GM12878 (cell line): Measurements from ENCODE around the gene KBTBD3.
A peak's percentile ranks its signal among the peaks of the same experiment; 100 is the strongest.

ENCODE experiments used
- CTCF ChIP-seq, 3 experiments: IDR thresholded peaks in 2 of 3; conservative IDR thresholded peaks in 1 of 3; 2 replicates each; pipeline ENCODE4 v1.5.1; 2011; ENCODE audit warnings: low read depth in 3 of 3, low read length in 3 of 3, mild to moderate bottlenecking in 3 of 3, control low read depth in 2 of 3, moderate library complexity in 2 of 3, inconsistent platforms in 1 of 3, mixed read lengths in 1 of 3; ENCODE audit not compliant: control insufficient read depth in 2 of 3, insufficient read depth in 1 of 3; ENCODE audit errors: extremely low read depth in 1 of 3
- MEF2A ChIP-seq: IDR thresholded peaks from 2 replicates; pipeline ENCODE4 v1.6.1; 2011; ENCODE audit warnings: low read depth, mild to moderate bottlenecking, low read length, moderate library complexity; ENCODE audit not compliant: insufficient read depth
- MXI1 ChIP-seq: fragments of 150-350 bp; IDR thresholded peaks from 2 replicates; pipeline ENCODE4 v1.6.1; 2011; ENCODE audit warnings: low read depth, mild to moderate bottlenecking, inconsistent platforms, low read length, improper control_type of control experiment
- SMARCA5 ChIP-seq: fragments of 450-650 bp; IDR thresholded peaks from 2 replicates; pipeline ENCODE4 v1.6.1; 2017; ENCODE audit warnings: mild to moderate bottlenecking
- SUZ12 ChIP-seq: fragments of 200-600 bp; sonication (generic); IDR thresholded peaks from one replicate; pipeline ENCODE4 v1.6.1; 2018; ENCODE audit warnings: antibody characterized with exemption, mild to moderate bottlenecking; ENCODE audit not compliant: unreplicated experiment
- ZNF384 ChIP-seq: IDR thresholded peaks from 2 replicates; pipeline ENCODE4 v1.6.1; 2012; ENCODE audit warnings: low read depth, mild to moderate bottlenecking, low read length, improper control_type of control experiment, borderline replicate concordance
- ZSCAN29 ChIP-seq: fragments of 450-650 bp; IDR thresholded peaks from 2 replicates; pipeline ENCODE4 v1.6.1; 2017; ENCODE audit warnings: mild to moderate bottlenecking, moderate library complexity
- TF ChIP-seq, protein P1 (sequence below): IDR thresholded peaks from 2 replicates; pipeline ENCODE4 v1.6.1; 2012; ENCODE audit warnings: mild to moderate bottlenecking, low read depth, low read length

DNA sequence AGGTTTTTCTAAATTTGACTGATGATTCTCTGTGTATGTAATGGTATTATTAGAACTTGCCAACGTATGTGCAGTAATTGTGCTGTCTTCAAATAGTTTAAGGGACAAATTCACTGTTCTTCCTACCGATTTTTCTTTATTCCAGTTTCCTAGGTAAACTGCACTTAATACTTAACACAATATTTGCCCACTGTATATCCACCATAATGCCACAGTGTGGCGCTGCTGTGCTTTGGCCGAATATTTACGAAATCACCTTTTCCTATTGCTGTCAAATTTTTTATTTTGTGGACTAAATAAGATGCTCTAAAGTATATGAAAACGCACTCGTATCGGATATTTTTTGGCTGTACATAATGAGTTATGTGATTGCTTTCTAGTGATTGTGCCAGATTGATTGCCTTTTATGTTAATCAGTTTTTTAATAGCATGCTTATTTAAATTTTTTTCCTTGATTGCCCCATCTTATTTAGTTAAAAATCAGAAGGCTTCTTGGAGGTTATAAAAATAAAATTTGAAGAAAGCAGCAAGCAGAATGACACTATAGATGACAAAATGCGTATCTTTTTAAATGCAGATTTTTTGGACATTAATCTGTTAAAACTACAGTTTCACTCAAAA is 10.8 kb upstream of the KBTBD3 start:
- TF ChIP-seq CTCF (IDR thresholded peaks at IDR 0.05 in 2 of 3, conservative IDR thresholded peaks at IDR 0.05 in 1 of 3; ENCODE audit: control insufficient read depth in 2 of 3, extremely low read depth in 1 of 3, insufficient read depth in 1 of 3, low read depth in 3 of 3, low read length in 3 of 3) (peak; percentile 74 to 91 (median 86)), ZSCAN29 (no peak), SUZ12 (no peak), SMARCA5 (no peak), MXI1 (no peak), MEF2A (no peak), ZNF384 (no peak)
- TF ChIP-seq, protein P1, sequence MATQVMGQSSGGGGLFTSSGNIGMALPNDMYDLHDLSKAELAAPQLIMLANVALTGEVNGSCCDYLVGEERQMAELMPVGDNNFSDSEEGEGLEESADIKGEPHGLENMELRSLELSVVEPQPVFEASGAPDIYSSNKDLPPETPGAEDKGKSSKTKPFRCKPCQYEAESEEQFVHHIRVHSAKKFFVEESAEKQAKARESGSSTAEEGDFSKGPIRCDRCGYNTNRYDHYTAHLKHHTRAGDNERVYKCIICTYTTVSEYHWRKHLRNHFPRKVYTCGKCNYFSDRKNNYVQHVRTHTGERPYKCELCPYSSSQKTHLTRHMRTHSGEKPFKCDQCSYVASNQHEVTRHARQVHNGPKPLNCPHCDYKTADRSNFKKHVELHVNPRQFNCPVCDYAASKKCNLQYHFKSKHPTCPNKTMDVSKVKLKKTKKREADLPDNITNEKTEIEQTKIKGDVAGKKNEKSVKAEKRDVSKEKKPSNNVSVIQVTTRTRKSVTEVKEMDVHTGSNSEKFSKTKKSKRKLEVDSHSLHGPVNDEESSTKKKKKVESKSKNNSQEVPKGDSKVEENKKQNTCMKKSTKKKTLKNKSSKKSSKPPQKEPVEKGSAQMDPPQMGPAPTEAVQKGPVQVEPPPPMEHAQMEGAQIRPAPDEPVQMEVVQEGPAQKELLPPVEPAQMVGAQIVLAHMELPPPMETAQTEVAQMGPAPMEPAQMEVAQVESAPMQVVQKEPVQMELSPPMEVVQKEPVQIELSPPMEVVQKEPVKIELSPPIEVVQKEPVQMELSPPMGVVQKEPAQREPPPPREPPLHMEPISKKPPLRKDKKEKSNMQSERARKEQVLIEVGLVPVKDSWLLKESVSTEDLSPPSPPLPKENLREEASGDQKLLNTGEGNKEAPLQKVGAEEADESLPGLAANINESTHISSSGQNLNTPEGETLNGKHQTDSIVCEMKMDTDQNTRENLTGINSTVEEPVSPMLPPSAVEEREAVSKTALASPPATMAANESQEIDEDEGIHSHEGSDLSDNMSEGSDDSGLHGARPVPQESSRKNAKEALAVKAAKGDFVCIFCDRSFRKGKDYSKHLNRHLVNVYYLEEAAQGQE, result no peak
